Measurements from ENCODE around the gene MB. TPM values are rescaled to one million over a fixed set of nuclear protein-coding genes. Genes with fewer than 3 reads are reported as not detected.

Gene MB
- total and polyA plus RNA-seq, 9 of the 15 experiments (the other 6 are each of a cell fraction or from before 2014, with no cell fraction given) = not detected

DNA sequence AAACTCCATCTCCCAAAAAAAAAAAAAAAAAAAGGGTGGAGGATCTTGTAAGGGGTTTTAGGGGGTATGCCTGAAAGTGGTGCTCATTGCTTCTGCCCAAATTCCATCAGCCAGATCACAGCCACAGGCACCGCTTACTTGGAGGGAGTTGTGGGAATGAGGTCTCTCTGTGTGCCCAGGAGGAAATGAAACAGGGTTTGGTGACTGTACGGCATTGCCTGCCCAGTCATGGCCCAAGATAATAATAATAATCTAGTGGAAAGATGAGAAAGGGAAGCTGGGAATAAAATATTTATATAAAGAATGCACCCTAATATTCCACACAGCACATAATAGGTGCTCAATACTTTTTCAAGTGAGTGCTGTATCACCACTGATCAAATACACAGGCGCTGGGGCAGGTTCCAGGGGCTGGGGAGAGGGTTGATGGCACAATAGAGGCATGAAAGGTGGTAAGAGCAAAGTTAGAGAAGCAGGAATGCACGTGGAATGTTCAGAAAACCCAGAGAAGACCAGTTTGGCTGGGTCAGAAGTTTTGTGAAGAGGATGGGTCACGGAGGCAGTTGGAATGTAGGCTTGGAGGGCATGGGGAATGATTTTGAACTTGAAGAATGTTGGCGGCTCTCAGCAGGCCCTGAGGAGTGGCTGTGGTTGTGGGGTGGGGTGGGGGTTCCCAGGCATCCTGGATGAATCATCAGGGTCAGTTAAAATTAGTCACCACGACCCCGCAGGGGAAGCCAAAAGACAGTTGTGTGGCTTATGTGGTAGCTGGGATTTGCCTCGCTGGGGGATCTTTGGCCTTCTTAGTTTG is 12.5 kb upstream of the MB start:
- no peaks in the 10 kb centered on the region for H3K36me3 ChIP-seq (ENCODE audit: control insufficient read depth, insufficient read depth, low read length)
- H4K20me1 ChIP-seq (replicated peaks; ENCODE audit: control insufficient read depth, insufficient read depth, low read length) = no peaks in the 10 kb centered on the region
- no peak overlapping the region; the same call in 1 of the 2 replicates for H2AFZ ChIP-seq (ENCODE audit: low read depth, low read length)
- ChIA-PET CTCF (ENCODE audit: low intra/inter-chr PET ratio) (interaction anchor here (0.7 kb wide), 1 partner anchor 645 kb away, joined by 3 read pairs; no protein-coding TSS in a partner anchor), POLR2A (interaction anchor here (0.5 to 0.6 kb wide), 2 partner anchors 11 to 92 kb away, joined by 3 to 5 read pairs; no protein-coding TSS in a partner anchor)
- no peaks in the 10 kb centered on the region; a peak in 1 of 5 replicates for H3K27me3 ChIP-seq (ENCODE audit: control insufficient read depth in 2 of 2, insufficient read depth in 2 of 2, low read length in 2 of 2)
- no peak overlapping the region for H3K4me3 ChIP-seq
- in situ Hi-C loops (cut with MboI) (loop anchor here (10.0 kb wide), 1 partner anchor 295 kb away; no protein-coding TSS in a partner anchor), intact Hi-C loops (cut with micrococcal nuclease) (loop anchor here (5.0 to 10.0 kb wide), 2 partner anchors 205 to 293 kb away; no protein-coding TSS in a partner anchor)
- peak; percentile 26 to 56 (median 34) for DNase-seq (ENCODE audit: extremely low read depth in 1 of 4, low spot score in 3 of 4)
- ATAC-seq = no peak
- H3K9me3 ChIP-seq (replicated peaks; ENCODE audit: control insufficient read depth, insufficient read depth, low read depth, low read length) = no peaks in the 10 kb centered on the region
- no peaks in the 10 kb centered on the region for H3K79me2 ChIP-seq (ENCODE audit: control insufficient read depth, insufficient read depth, low read length)
- peak overlapping the region; percentile 18; the same call in 1 of the 2 replicates for H3K4me2 ChIP-seq (ENCODE audit: insufficient read depth, low read length)
- no TSS peak for BruUV-seq (replicated peaks)
- no peaks in the 10 kb centered on the region for H3K9me1 ChIP-seq (ENCODE audit: control insufficient read depth, insufficient read depth, low read length)
- no peak for FAIRE-seq
- peaks cover under 1 to 7% of the 10 kb centered on the region in 2 experiments; a peak in 3 of 5 replicates for H3K4me1 ChIP-seq (replicated peaks in 1 of 2; ENCODE audit: control insufficient read depth in 2 of 2, insufficient read depth in 2 of 2, low read length in 2 of 2)
- WGBS (ENCODE audit: insufficient coverage, low coverage, missing lambda C conversion rate) = 24% methylated on average over 8 of the region's 9 CpGs
- no peak overlapping the region for H3K9ac ChIP-seq (ENCODE audit: insufficient read depth in 1 of 2, low read depth in 2 of 2, low read length in 2 of 2)
- 0 out of 3 replicates have a peak overlapping the region, but pooled peaks have one; percentile 36 for H3K27ac ChIP-seq (ENCODE audit: extremely low read depth, low read depth, low read length)
- TF ChIP-seq ZBTB7A (IDR thresholded peaks at IDR 0.05; ENCODE audit: borderline replicate concordance, control insufficient read depth, low read depth, low read length) (peak; percentile 53; the same call in 1 of the 2 replicates), TRIM28 (IDR thresholded peaks at IDR 0.05) (no peak), ARID1B (IDR thresholded peaks at IDR 0.05) (peak; percentile 70), EP300 (IDR thresholded peaks at IDR 0.05; ENCODE audit: low read length) (peak; percentile 18; the same call in 1 of the 2 replicates), SMAD1 (IDR thresholded peaks at IDR 0.05; ENCODE audit: low read depth, low read length, partially characterized antibody) (no peak), FUS (optimal IDR thresholded peaks at IDR 0.05; ENCODE audit: low read depth, low read length) (no peak), DPF2 (IDR thresholded peaks at IDR 0.05) (peak; percentile 68; the same call in 1 of the 2 replicates), TCFL5 (CRISPR knock-in tag; conservative IDR thresholded peaks at IDR 0.05) (no peak), FOS (IDR thresholded peaks at IDR 0.05; ENCODE audit: extremely low read depth, insufficient read length) (peak; percentile 52), TGIF2 (CRISPR knock-in tag; IDR thresholded peaks at IDR 0.05) (no peak), EGR1 (conservative IDR thresholded peaks at IDR 0.05) (peak; percentile 25; the same call in 1 of the 2 replicates), KDM1A (IDR thresholded peaks at IDR 0.05) (peak; percentile 49 to 61; a peak in 3 of 4 replicates), ZKSCAN3 (CRISPR knock-in tag; IDR thresholded peaks at IDR 0.05) (no peak), ZNF589 (CRISPR knock-in tag; IDR thresholded peaks at IDR 0.05; ENCODE audit: low read depth) (no peak), FOSL1 (tag; conservative IDR thresholded peaks at IDR 0.05) (peak; percentile 90), GATAD2B (IDR thresholded peaks at IDR 0.05; ENCODE audit: borderline replicate concordance) (no peak)
- TF ChIP-seq, protein P1, sequence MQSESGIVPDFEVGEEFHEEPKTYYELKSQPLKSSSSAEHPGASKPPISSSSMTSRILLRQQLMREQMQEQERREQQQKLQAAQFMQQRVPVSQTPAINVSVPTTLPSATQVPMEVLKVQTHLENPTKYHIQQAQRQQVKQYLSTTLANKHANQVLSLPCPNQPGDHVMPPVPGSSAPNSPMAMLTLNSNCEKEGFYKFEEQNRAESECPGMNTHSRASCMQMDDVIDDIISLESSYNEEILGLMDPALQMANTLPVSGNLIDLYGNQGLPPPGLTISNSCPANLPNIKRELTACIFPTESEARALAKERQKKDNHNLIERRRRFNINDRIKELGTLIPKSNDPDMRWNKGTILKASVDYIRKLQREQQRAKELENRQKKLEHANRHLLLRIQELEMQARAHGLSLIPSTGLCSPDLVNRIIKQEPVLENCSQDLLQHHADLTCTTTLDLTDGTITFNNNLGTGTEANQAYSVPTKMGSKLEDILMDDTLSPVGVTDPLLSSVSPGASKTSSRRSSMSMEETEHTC (IDR thresholded peaks at IDR 0.05) = no peak
- TF ChIP-seq, protein P2, sequence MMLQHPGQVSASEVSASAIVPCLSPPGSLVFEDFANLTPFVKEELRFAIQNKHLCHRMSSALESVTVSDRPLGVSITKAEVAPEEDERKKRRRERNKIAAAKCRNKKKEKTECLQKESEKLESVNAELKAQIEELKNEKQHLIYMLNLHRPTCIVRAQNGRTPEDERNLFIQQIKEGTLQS (IDR thresholded peaks at IDR 0.05) = peak; percentile 86
- TF ChIP-seq, protein P2 (CRISPR knock-in tag; conservative IDR thresholded peaks at IDR 0.05) = no peak
- TF ChIP-seq, protein P3, sequence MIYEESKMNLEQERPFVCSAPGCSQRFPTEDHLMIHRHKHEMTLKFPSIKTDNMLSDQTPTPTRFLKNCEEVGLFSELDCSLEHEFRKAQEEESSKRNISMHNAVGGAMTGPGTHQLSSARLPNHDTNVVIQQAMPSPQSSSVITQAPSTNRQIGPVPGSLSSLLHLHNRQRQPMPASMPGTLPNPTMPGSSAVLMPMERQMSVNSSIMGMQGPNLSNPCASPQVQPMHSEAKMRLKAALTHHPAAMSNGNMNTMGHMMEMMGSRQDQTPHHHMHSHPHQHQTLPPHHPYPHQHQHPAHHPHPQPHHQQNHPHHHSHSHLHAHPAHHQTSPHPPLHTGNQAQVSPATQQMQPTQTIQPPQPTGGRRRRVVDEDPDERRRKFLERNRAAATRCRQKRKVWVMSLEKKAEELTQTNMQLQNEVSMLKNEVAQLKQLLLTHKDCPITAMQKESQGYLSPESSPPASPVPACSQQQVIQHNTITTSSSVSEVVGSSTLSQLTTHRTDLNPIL (CRISPR knock-in tag; IDR thresholded peaks at IDR 0.05) = no peak
